SK-N-SH (cell line): ENCODE data around the gene NAALADL1.

Experiments used
- CTCF ChIP-seq: fragments of 200-600 bp; sonication (generic); IDR thresholded peaks from 2 replicates; pipeline ENCODE4 v1.6.1; 2017; ENCODE audit warnings: antibody characterized with exemption, mild to moderate bottlenecking, moderate library complexity
- EP300 ChIP-seq, 2 experiments: IDR thresholded peaks; 2 replicates each; pipeline versions ENCODE4 v1.4.0 to v1.6.1; 2012; ENCODE audit warnings: borderline replicate concordance in 1 of 2, low read depth in 1 of 2, low read length in 1 of 2
- GATA2 ChIP-seq: sonication (generic); formaldehyde crosslinking; IDR thresholded peaks from 2 replicates; pipeline ENCODE4 v1.5.0; 2020; ENCODE audit warnings: mild to moderate bottlenecking, missing genetic modification reagents
- PBX3 ChIP-seq: IDR thresholded peaks from 2 replicates; pipeline ENCODE4; 2012
- POLR2AphosphoS5 ChIP-seq: IDR thresholded peaks from 2 replicates; pipeline ENCODE4 v1.6.1; 2012; ENCODE audit warnings: low read depth, low read length
- RCOR1 ChIP-seq: fragments of 150-350 bp; IDR thresholded peaks from 2 replicates; pipeline ENCODE4 v1.6.1; 2017; ENCODE audit warnings: antibody characterized with exemption, low read length
- REST ChIP-seq: IDR thresholded peaks from 2 replicates; pipeline ENCODE4 v1.6.1; 2012; ENCODE audit warnings: mild to moderate bottlenecking, low read depth, low read length, moderate library complexity
- RXRA ChIP-seq: IDR thresholded peaks from 2 replicates; pipeline ENCODE4 v1.4.0; 2012; ENCODE audit warnings: low read depth, mild to moderate bottlenecking, borderline replicate concordance
- TAF1 ChIP-seq: IDR thresholded peaks from 2 replicates; pipeline ENCODE4 v1.6.1; 2012; ENCODE audit warnings: low read depth, mild to moderate bottlenecking, low read length, moderate library complexity, borderline replicate concordance
- ZBTB33 ChIP-seq: IDR thresholded peaks from 2 replicates; pipeline ENCODE4 v1.4.0; 2012; ENCODE audit warnings: low read depth, borderline replicate concordance

GRCh38 chr11:65067446-65067845 is 9.1 kb upstream of the NAALADL1 start:
- no peak for TF ChIP-seq POLR2AphosphoS5
- TF ChIP-seq RXRA, result no peak
- TF ChIP-seq CTCF, result no peak
- TF ChIP-seq EP300 (IDR thresholded peaks at IDR 0.05; ENCODE audit: borderline replicate concordance in 1 of 2, low read depth in 1 of 2, low read length in 1 of 2), result no peak
- TF ChIP-seq PBX3, result no peak
- no peak for TF ChIP-seq GATA2 (CRISPR knock-in tag)
- no peak for TF ChIP-seq RCOR1
- TF ChIP-seq ZBTB33, result no peak
- TF ChIP-seq REST, result no peak
- TF ChIP-seq TAF1, result no peak
